Tibial artery (tissue), 4 donors: ENCODE data around the gene C11orf42.

Experiments used
- DNase-seq, 2 donors: peaks; one replicate each; pipeline ENCODE4 v3.0.0-alpha.2; 2019
- H3K27ac ChIP-seq, 2 donors: fragments of 200-600 bp; sonication (generic) in 1 of 2; 1 replicate in 1 of 2; 2 replicates in 1 of 2; pipeline ENCODE4 v1.5.1; 2018 to 2019; ENCODE audit warnings: mild to moderate bottlenecking in 1 of 2
- H3K27me3 ChIP-seq, 2 donors: fragments of 200-600 bp; sonication (generic) in 1 of 2; one replicate each; pipeline versions ENCODE4 v1.5.1 to v1.6.0; 2016 to 2019
- H3K36me3 ChIP-seq, 3 donors: fragments of 200-600 bp; sonication (generic) in 2 of 3; one replicate each; pipeline ENCODE4 v1.5.1; 2016 to 2019; ENCODE audit warnings: mild to moderate bottlenecking in 2 of 3
- H3K4me1 ChIP-seq, 4 donors: fragments of 200-600 bp; sonication (generic) in 2 of 4; 1 replicate in 3 of 4; 2 replicates in 1 of 4; pipeline ENCODE4 v1.5.1; 2016 to 2019
- H3K4me3 ChIP-seq, 2 donors: fragments of 200-600 bp; sonication (generic) in 1 of 2; 1 replicate in 1 of 2; 2 replicates in 1 of 2; pipeline ENCODE4 v1.5.1; 2018 to 2019; ENCODE audit warnings: mild to moderate bottlenecking in 2 of 2
- H3K9me3 ChIP-seq, 3 donors: fragments of 200-600 bp; sonication (generic) in 1 of 3; one replicate each; pipeline ENCODE4 v1.5.1; 2016 to 2019
- intact Hi-C: fragments of 100-400 bp; cut with DNase I; formaldehyde crosslinking; loops from one replicate; pipeline ENCODE4 v1.15.0; 2023; ENCODE audit warnings: low total_unique reads
- TF ChIP-seq, protein P1 (sequence below), 2 experiments: fragments of 200-600 bp in 1 of 2; fragments of 450-650 bp in 1 of 2; IDR thresholded peaks; one replicate each; pipeline ENCODE4 v1.5.1; 2017 to 2019; ENCODE audit warnings: antibody characterized with exemption in 2 of 2, mild to moderate bottlenecking in 1 of 2, moderate library complexity in 1 of 2

Gene C11orf42

DNA sequence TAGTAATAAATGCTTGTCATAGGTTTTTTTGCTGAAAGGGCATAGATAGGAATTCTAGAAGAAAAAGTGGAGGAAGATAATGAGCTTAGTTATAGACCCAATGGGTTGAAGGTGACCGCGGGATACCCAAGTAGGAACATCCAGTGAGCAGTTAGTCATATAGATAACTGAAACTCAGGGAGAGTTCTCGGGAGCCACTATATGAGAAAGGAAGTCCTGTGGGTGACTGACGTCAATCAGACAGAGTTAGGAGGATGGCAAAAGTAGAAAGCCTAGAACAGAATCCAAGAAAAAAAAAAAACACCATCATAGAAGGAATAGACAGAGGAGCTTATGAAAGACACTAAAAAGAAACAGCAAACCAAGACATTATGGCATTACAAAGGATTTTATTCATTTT lies 31.9 kb downstream of the C11orf42 start:
- H3K9me3 ChIP-seq = no peaks in the 10 kb centered on the region
- peaks cover 0 to 5% of the 10 kb centered on the region in 2 donors for H3K27me3 ChIP-seq
- no peak overlapping the region for H3K27ac ChIP-seq
- DNase-seq = no peak
- H3K4me3 ChIP-seq = no peak overlapping the region
- intact Hi-C loops = no loop called here
- no peaks in the 10 kb centered on the region for H3K36me3 ChIP-seq
- peaks cover 0 to 16% (median 13%) of the 10 kb centered on the region in 4 donors for H3K4me1 ChIP-seq
- TF ChIP-seq, protein P1, sequence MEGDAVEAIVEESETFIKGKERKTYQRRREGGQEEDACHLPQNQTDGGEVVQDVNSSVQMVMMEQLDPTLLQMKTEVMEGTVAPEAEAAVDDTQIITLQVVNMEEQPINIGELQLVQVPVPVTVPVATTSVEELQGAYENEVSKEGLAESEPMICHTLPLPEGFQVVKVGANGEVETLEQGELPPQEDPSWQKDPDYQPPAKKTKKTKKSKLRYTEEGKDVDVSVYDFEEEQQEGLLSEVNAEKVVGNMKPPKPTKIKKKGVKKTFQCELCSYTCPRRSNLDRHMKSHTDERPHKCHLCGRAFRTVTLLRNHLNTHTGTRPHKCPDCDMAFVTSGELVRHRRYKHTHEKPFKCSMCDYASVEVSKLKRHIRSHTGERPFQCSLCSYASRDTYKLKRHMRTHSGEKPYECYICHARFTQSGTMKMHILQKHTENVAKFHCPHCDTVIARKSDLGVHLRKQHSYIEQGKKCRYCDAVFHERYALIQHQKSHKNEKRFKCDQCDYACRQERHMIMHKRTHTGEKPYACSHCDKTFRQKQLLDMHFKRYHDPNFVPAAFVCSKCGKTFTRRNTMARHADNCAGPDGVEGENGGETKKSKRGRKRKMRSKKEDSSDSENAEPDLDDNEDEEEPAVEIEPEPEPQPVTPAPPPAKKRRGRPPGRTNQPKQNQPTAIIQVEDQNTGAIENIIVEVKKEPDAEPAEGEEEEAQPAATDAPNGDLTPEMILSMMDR (IDR thresholded peaks at IDR 0.05) = no peak

DNA sequence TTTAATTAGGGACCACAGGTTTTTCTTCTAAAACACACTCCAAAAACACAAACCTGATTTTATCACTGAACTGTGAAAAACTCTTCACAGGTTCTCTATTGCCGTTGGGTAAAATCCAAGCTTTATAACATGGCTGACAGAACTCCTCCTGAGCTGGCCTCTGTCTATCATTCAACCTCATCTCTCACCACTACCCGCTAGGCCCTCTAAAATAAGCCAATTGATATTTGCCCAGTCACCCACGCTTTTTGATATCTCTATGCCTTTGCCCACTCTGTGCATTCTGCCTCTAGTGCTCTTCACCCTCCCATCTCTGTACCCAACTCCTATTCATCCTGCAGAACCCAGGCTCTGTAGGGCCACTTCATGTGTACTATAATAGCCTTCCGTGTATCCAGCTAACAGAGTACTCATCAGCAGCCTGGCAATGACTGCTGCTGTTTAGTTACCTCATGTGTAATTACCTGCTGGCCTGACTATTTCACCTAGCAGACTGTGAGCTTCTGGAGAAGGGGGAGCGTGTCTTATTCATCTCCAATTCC lies 32.5 kb downstream of the C11orf42 start:
- Histone ChIP-seq H3K4me3 (no peak overlapping the region), H3K27ac (no peak overlapping the region), H3K4me1 (peaks cover 0 to 16% (median 11%) of the 10 kb centered on the region in 4 donors), H3K36me3 (no peaks in the 10 kb centered on the region), H3K9me3 (no peaks in the 10 kb centered on the region), H3K27me3 (peaks cover 0 to 5% of the 10 kb centered on the region in 2 donors)
- TF ChIP-seq, protein P1 (IDR thresholded peaks at IDR 0.05) = no peak
- DNase-seq = no peak
- intact Hi-C loops = no loop called here

DNA sequence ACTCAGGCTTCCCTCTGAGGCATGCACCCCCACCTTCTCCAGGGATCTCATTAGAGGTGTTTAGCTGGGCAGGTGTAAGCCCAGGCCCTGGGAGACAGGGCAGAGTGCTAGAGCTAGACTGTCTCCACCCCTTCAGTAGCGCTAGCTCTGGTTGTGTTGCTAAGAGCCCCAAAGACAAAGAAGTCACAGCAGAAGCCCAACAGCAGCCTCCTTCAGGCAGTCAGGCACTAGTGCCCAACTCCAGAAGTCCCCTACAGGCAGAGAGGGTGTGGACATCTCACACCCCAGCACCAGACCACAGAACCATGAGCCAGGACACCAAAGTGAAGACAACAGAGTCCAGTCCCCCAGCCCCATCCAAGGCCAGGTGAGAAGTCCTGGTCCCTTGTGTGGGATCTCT lies 33.5 kb downstream of the C11orf42 start, which contains the start of gene CNGA4:
Gene CNGA4, plus strand, starts transcription at position 188 of the 400 bp plus-strand sequence. Its CDS starts 118 bp downstream, at position 306.
- no peak for DNase-seq
- intact Hi-C loops = no loop called here

DNA sequence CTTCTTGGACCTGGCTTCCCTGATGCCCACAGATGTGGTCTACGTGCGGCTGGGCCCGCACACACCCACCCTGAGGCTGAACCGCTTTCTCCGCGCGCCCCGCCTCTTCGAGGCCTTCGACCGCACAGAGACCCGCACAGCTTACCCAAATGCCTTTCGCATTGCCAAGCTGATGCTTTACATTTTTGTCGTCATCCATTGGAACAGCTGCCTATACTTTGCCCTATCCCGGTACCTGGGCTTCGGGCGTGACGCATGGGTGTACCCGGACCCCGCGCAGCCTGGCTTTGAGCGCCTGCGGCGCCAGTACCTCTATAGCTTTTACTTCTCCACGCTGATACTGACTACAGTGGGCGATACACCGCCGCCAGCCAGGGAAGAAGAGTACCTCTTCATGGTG lies 34.8 kb downstream of the C11orf42 start:
- Histone ChIP-seq H3K4me3 (no peak overlapping the region), H3K36me3 (no peaks in the 10 kb centered on the region), H3K27ac (no peak overlapping the region), H3K4me1 (peaks cover 0 to 6% (median 0%) of the 10 kb centered on the region in 4 donors), H3K9me3 (no peaks in the 10 kb centered on the region), H3K27me3 (peaks cover 0 to 5% of the 10 kb centered on the region in 2 donors)
- no peak for DNase-seq
- TF ChIP-seq, protein P1 (IDR thresholded peaks at IDR 0.05) = no peak
- intact Hi-C loops = no loop called here

More for the DNA sequence above, 33.5 kb downstream of the C11orf42 start, which contains the start of gene CNGA4:
- TF ChIP-seq, protein P1 (IDR thresholded peaks at IDR 0.05) = no peak
- H3K4me1 ChIP-seq = peaks cover 0 to 8% (median 1%) of the 10 kb centered on the region in 4 donors
- H3K36me3 ChIP-seq = no peaks in the 10 kb centered on the region
- H3K27ac ChIP-seq = no peak within 1 kb of the TSS
- H3K4me3 ChIP-seq = no peak within 1 kb of the TSS
- H3K9me3 ChIP-seq = no peaks in the 10 kb centered on the region
- peaks cover 0 to 5% of the 10 kb centered on the region in 2 donors for H3K27me3 ChIP-seq

DNA sequence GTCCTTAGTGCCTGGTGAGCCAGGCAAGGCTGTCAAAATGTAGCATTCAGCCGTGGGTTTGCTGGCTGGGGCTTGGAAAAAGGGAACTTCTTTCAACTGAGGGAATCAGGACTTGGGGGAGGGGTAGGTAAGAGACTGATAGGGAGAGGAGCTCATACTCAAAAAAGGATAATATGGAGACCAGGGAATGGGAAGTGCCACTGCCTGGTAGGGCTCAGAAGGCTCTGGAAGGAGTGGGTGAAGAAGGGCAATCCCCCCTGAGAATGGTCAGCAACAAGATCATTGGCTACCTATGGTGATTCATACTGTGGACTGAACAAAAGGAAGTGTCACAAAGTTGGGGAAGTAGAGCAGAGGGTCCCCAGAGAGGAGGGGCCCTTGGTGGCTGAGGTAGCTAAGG lies 35.4 kb downstream of the C11orf42 start:
- H3K4me1 ChIP-seq = peaks cover 0 to 3% (median 0%) of the 10 kb centered on the region in 4 donors
- intact Hi-C loops = no loop called here
- TF ChIP-seq, protein P1 (IDR thresholded peaks at IDR 0.05) = no peak
- no peaks in the 10 kb centered on the region for H3K36me3 ChIP-seq
- no peak for DNase-seq
- H3K9me3 ChIP-seq = no peaks in the 10 kb centered on the region
- no peak overlapping the region for H3K4me3 ChIP-seq
- H3K27me3 ChIP-seq = peaks cover 0 to 5% of the 10 kb centered on the region in 2 donors
- no peak overlapping the region for H3K27ac ChIP-seq
